Glutamatergic neuron (in vitro differentiated cells): Measurements from ENCODE around the gene KANSL2. TPM values are rescaled to one million over a fixed set of nuclear protein-coding genes. Genes with fewer than 3 reads are reported as not detected.
"Not testable (repeated sequence)": the region's sequence is repeated elsewhere in the genome, so short reads cannot be mapped to it uniquely, and the experiment has no call there.

ENCODE experiments used
- DNase-seq: peaks from one replicate; pipeline ENCODE4 v3.0.0; 2022
- H3K27ac Mint-ChIP-seq: one replicate; pipeline ENCODE4 v1.8.0; 2020; ENCODE audit warnings: mild to moderate bottlenecking, mixed read lengths, inconsistent platforms; ENCODE audit not compliant: unreplicated experiment
- H3K27me3 Mint-ChIP-seq: one replicate; pipeline ENCODE4 v1.8.0; 2020; ENCODE audit warnings: mild to moderate bottlenecking, moderate library complexity, mixed read lengths, inconsistent platforms; ENCODE audit not compliant: unreplicated experiment
- H3K36me3 Mint-ChIP-seq: one replicate; pipeline ENCODE4 v1.8.0; 2020; ENCODE audit warnings: mild to moderate bottlenecking, mixed read lengths, inconsistent platforms; ENCODE audit not compliant: unreplicated experiment
- H3K4me1 Mint-ChIP-seq: one replicate; pipeline ENCODE4 v1.8.0; 2020; ENCODE audit warnings: mild to moderate bottlenecking, low read depth, mixed read lengths, inconsistent platforms; ENCODE audit not compliant: unreplicated experiment
- H3K4me3 Mint-ChIP-seq: one replicate; pipeline ENCODE4 v1.8.0; 2020; ENCODE audit warnings: mild to moderate bottlenecking, mixed read lengths, inconsistent platforms; ENCODE audit not compliant: unreplicated experiment
- H3K9me3 Mint-ChIP-seq: one replicate; pipeline ENCODE4 v1.8.0; 2020; ENCODE audit warnings: mild to moderate bottlenecking, moderate library complexity, mixed read lengths, inconsistent platforms; ENCODE audit not compliant: unreplicated experiment
- total RNA-seq: library from RNA; stranded (reverse); fragmentation: NEBNext Ultra II Directional; extraction: Animal tissue kit (Norgen Biotek cat#: 25700); gene quantifications from one replicate; pipeline ENCODE4 v1.2.1, GENCODE V29; 2021; ENCODE audit not compliant: unreplicated experiment
- TF ChIP-seq, protein P1 (sequence below): fragments of 200-600 bp; sonication (generic); IDR thresholded peaks from one replicate; pipeline ENCODE4 v1.5.0; 2021; ENCODE audit not compliant: partially characterized antibody, unreplicated experiment

KANSL2 gene
- total RNA-seq, 1 donor from 2014 or later: 48.9 TPM

DNA sequence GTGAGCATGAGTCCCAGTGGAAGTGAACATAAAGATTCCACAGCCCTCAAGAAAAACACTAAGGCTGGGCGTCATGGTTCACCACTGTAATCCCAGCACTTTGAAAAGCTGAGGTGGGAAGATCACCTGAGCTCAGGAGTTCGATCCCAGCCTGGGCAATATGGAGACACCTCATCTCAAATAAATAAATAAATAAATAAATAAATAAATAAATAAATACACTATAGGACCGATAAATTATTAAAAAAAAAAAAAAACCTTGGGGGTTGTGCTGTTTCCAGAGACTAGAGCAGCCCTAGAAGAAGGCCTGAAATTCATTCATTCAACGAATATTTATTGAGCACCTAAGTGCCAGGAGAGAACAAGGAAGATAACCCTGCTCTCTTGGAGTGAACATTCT lies 1.5 kb upstream of the KANSL2 start:
- Mint-ChIP-seq H3K4me1 (peaks cover 13% of the 10 kb centered on the region), H3K27ac (no peak overlapping the region), H3K4me3 (no peak overlapping the region), H3K9me3 (peaks cover 9% of the 10 kb centered on the region), H3K27me3 (no peaks in the 10 kb centered on the region), H3K36me3 (peaks cover 3% of the 10 kb centered on the region)
- no peak for DNase-seq
- TF ChIP-seq, protein P1, sequence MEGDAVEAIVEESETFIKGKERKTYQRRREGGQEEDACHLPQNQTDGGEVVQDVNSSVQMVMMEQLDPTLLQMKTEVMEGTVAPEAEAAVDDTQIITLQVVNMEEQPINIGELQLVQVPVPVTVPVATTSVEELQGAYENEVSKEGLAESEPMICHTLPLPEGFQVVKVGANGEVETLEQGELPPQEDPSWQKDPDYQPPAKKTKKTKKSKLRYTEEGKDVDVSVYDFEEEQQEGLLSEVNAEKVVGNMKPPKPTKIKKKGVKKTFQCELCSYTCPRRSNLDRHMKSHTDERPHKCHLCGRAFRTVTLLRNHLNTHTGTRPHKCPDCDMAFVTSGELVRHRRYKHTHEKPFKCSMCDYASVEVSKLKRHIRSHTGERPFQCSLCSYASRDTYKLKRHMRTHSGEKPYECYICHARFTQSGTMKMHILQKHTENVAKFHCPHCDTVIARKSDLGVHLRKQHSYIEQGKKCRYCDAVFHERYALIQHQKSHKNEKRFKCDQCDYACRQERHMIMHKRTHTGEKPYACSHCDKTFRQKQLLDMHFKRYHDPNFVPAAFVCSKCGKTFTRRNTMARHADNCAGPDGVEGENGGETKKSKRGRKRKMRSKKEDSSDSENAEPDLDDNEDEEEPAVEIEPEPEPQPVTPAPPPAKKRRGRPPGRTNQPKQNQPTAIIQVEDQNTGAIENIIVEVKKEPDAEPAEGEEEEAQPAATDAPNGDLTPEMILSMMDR: no peak

DNA sequence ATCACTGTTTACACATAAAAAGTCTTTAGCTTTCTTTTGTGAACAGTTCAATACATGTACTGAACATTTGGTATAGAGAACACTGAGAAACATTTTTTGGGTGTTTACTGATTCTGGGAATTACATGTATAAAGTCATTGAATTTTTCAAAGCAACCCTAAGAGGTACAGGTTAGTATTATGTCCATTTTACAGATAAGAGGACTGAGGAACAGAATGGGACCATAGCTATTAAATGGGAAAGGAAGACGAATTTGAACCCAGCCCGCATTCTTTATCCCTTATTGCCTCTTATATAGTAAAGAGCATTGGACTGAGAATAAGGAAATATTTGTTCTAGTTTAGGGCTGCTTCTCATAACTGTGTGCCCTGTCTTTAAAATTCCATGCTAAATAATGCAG lies 889 bp upstream of the KANSL2 start:
- H3K27ac Mint-ChIP-seq: no peak overlapping the region
- H3K4me1 Mint-ChIP-seq: peaks cover 15% of the 10 kb centered on the region
- TF ChIP-seq, protein P1: no peak
- H3K27me3 Mint-ChIP-seq: no peaks in the 10 kb centered on the region
- peak overlapping the region; percentile 100 for H3K4me3 Mint-ChIP-seq
- H3K36me3 Mint-ChIP-seq: peaks cover 3% of the 10 kb centered on the region
- peaks cover 9% of the 10 kb centered on the region for H3K9me3 Mint-ChIP-seq
- no peak for DNase-seq

DNA sequence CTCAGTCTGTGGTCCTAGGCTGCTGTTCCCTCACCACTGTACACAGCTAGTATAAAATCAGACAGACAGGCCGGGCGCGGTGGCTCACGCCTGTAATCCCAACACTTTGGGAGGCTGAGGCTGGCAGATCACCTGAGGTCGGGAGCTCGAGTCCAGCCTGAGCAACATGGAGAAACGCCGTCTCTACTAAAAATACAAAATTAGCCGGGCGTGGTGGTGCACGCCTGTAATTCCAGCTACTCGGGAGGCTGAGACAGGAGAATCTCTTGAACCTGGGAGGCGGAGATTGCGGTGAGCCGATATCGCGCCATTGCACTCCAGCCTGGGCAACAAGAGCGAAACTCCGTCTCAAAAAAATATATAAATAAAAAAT lies 481 bp upstream of the KANSL2 start:
- H3K27me3 Mint-ChIP-seq, H3K9me3 Mint-ChIP-seq, H3K27ac Mint-ChIP-seq, DNase-seq, H3K36me3 Mint-ChIP-seq: not testable (repeated sequence)
- Mint-ChIP-seq H3K4me3 (peak overlapping the region; percentile 100), H3K4me1 (peaks cover 17% of the 10 kb centered on the region)

DNA sequence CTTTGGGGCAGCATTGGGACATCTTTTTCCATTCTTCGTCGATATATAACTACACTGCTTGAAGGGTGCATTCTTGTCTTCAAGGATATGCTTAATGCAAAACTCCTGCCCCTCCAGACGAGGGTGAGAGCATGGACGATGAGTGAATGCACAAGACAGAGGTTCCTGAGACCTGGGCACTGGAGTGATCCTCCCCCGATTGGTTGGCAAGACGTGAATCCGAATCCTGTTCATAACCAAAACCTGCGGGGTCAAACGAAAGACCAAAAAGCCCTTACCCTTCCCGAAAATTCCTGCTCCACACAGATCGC lies 684 bp downstream of the KANSL2 start:
- H3K36me3 Mint-ChIP-seq: peaks cover 3% of the 10 kb centered on the region
- peaks cover 17% of the 10 kb centered on the region for H3K4me1 Mint-ChIP-seq
- peaks cover 9% of the 10 kb centered on the region for H3K9me3 Mint-ChIP-seq
- no peak for DNase-seq
- H3K4me3 Mint-ChIP-seq: peak overlapping the region; percentile 100
- H3K27me3 Mint-ChIP-seq: no peaks in the 10 kb centered on the region
- TF ChIP-seq, protein P1: no peak
- peak overlapping the region; percentile 99 for H3K27ac Mint-ChIP-seq

DNA sequence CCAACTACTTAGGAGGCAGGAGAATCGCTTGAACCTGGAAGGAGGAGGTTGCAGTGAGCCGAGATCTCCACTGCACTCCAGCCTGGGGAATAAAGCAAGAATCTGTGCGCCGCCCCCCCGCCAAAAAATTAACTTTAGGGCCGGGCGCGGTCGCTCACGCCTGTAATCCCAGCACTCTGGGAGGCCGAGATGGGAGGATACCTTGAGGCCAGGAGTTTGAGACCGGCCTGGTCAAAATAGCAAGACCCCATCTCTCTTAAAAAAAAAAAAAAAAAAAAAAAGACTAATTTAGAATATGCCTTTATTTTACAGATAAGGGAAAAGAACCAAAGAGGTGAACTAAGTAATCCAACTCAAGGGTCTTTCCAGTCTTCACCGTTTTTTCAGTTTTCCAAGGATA lies 1.2 kb downstream of the KANSL2 start:
- Mint-ChIP-seq H3K4me1 (peaks cover 17% of the 10 kb centered on the region), H3K4me3 (peak overlapping the region; percentile 100), H3K36me3 (peaks cover 3% of the 10 kb centered on the region), H3K9me3 (peaks cover 7% of the 10 kb centered on the region), H3K27ac (peak overlapping the region; percentile 99), H3K27me3 (no peaks in the 10 kb centered on the region)
- TF ChIP-seq, protein P1: no peak
- DNase-seq: no peak
